Subcutaneous preadipocyte (primary cell): ENCODE data around the gene CDC42EP5. TPM values are rescaled to one million over a fixed set of nuclear protein-coding genes. Genes with fewer than 3 reads are reported as not detected.

Experiments
- small RNA-seq: library from RNA; depleted of rRNA; stranded (forward); fragments of <200 nt; gene quantifications from one replicate; pipeline ENCODE3, GENCODE V24; 2012
- total RNA-seq: library from RNA; depleted of rRNA; stranded (reverse); fragments of >200 nt; gene quantifications from 2 replicates; pipeline ENCODE4 v1.2.3, GENCODE V29; 2012

The CDC42EP5 gene, protein sequence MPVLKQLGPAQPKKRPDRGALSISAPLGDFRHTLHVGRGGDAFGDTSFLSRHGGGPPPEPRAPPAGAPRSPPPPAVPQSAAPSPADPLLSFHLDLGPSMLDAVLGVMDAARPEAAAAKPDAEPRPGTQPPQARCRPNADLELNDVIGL
- 7.6 and 18.4 TPM in 2 replicates for total RNA-seq

DNA sequence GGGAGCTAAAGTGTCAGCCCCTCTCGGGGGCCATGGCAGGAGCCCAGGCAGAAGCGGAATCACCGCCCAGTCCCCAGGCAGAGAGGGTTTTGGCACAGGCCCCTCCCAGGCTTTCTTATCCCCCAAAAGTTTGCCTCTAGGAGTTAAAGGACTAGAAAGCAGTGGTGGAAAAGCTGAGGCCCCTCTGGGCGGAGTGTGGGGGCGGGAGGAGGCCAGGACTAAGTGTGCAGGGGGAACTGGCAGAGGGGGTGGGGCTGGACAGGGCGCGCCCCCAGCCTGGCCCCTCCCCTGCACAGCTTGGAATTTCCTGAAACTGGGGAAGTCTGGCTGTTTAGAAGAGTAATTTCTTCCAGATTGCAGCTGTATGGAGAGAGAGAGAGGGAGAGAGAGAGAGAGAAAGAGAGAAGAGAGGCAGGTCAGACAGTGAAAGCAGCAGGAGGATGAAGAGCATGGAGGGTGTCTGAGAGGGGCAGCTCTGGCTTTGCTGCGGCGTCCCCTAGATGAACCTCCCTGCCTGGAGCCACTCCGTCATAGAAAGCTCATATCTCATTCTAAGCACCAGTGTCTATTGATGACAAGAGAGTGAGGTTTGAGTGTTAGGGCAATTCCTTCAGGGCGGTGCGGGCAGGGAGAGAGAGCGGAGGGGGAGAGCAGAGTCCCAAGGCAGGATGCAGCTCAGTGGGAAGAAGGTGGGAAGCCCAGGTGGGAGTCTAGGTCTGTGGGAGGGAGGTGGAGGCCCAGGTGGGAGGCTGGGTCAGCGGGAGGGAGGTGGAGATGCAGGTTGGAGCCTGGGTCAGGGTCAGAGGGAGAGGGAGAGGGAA is at the start of gene CDC42EP5:
Gene CDC42EP5 (minus strand): TSS at position 226 of the 821 bp plus-strand sequence. CDS start 7,749 bp downstream, outside the sequence.

DNA sequence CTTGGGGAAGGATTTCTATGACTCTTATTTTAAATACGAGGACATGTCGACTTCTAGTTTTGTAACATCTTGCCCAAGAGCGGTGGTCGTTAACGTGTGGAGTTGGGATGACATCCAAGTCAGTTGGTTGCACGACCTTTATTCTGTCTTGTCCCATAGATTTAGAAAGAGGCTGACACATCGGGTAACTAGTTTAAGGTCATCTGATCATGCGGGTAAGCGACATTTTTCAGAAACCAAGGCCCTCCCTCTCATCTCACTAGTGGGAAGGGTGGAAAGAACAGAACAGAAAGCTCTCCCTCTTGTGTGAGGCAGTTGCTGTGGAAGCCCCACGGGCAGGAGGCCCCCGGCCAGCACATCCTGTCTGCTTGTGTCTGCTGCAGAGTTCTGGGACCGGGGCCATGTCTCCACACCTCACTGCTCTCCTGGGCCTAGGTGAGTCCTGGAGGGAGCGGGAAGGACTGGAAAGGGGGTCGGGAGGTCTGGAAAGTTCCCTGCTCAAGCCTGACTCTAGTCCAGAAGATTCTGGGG is 29.5 kb upstream of the CDC42EP5 start, which contains the start of gene LAIR2:
Gene LAIR2 (plus strand): TSS at position 314 of the 531 bp plus-strand sequence. CDS start 88 bp downstream, at position 402.

DNA sequence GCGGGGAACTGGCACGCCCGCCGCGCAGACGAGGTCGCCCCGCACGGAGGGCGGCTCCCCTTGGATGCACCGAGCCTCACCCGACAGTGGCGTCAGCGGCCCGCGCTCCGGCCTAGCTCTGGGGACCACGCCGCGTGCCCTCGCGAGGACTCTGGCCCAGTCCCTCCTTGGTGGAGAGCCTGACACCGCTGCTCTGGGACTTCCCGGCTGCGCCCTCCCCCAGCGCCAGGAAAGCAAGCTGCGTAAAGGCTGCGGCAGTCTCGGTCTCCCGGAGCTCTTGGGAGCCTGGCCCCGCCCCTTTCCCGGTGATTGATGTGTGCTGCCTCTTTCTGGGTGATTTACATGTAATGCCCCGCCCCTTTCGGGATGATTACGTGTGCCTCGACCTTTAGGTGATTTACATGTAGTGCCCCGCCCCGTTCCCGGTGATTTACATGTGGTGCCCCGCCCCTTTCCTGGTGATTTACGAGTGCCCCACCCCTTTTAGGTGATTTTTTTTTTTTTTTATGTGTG is 9.5 kb downstream of the CDC42EP5 start, which contains the start of gene LENG9:
Gene LENG9 (minus strand): TSS at position 248 of the 513 bp plus-strand sequence. CDS start 252 bp downstream, outside the sequence.

DNA sequence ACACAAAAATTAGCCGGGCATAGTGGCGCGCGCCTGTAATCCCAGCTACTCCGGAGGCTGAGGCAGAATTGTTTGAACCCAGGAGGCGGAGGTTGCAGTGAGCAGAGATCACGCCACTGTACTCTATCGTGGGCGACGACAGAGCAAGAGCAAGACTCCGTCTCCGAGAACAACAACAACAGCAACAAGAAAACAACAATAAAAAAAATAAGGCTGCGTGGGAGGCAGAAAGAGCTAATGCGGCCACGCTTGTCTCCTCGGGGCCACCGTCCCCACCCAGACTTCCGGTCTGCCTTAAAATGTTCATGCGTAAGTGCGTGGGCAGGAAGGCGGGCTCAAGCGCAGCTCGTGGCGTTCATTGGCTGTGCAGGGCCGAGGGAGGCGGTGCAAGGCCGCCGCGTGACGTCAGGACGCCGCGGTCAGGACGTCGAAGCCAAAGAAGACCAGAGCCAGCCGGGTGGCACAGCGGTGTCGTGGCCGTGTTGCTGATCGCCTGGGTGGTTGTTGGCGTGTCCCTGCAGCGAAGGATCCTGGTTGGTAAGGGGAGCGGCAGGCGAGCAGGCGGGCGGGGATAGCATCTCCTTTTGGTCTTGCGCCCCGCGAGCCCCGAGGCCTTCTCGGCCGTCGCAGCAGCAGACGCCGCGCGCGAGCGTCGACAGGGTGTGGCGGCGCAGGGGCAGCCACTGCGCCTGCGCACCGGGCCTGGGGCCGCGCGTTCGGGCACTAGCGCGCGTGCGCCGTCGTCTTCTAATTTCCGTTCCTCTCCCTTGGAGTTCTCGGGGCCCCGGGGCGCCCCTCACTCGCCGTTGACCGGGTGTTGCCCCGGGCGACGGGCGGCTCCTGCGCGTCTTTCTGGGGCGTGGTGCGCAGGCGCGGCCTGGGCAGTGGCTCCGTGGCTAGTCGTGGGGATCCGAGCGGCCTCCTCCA is 24.1 kb downstream of the CDC42EP5 start, which contains the start of gene LENG8:
Gene LENG8 (plus strand): TSS at position 426 of the 927 bp plus-strand sequence. CDS start 2,146 bp downstream, outside the sequence.

DNA sequence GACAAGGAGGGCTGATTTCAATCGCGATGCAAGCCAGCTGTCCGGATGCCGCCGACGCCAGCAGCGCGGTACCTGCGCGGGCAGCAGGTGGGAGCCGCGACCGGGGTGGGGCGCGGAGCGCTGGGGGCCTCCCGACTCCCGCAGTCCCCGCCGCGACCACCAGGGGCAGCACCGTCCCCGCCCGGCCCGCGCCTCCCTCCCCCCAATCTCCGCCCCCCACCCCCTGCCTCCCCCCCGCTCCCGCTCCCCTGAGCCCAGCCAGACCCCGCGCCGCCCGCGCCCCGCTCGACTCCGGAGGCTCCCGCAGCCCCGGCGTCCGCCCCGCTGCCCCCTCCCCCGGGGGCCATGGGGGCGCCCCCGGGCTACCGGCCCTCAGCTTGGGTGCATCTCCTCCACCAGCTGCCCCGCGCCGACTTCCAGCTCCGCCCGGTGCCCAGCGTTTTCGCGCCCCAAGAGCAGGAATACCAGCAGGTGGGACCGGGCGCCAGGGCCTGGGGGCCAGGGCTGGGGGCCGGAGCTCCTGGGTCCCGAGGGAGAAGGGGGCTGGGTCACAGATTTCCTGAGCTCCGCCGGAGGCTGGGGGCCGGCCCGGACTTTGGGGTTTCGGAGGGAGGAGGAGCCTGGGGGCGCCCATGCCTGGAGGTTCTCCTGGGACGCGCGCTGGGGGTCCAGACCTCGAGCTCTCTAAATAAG is 57.7 kb downstream of the CDC42EP5 start, which contains the start of gene TTYH1:
Gene TTYH1 (plus strand): TSS at position 257 of the 693 bp plus-strand sequence. CDS start 89 bp downstream, at position 346.

Small RNA genes lying within 50 kb of the gene (small RNA-seq; reads per million reads assigned to genes)
- gene AC245884.3, result not detected

Other genes with a start within 250 kb of the CDC42EP5 start
- gene LILRA6, start 230.5 kb downstream of the CDC42EP5 start, total RNA-seq, result not detected in 2 replicates
- not detected in 2 replicates for gene LILRB5, start 216.0 kb downstream of the CDC42EP5 start, total RNA-seq
- not detected in 2 replicates for gene LILRB2, start 192.2 kb downstream of the CDC42EP5 start, total RNA-seq
- not detected in 2 replicates for gene LILRA5, start 160.1 kb downstream of the CDC42EP5 start, total RNA-seq
- gene LILRA4, start 134.1 kb downstream of the CDC42EP5 start, total RNA-seq, result not detected in 2 replicates
- gene LAIR1, start 108.4 kb downstream of the CDC42EP5 start, total RNA-seq, result not detected in 2 replicates
- not detected in 2 replicates for gene TTYH1, start 57.8 kb downstream of the CDC42EP5 start, total RNA-seq
- gene LENG8, start 24.1 kb downstream of the CDC42EP5 start, total RNA-seq, result 50.7 and 57.1 TPM in 2 replicates
- 4.9 and 7.3 TPM in 2 replicates for gene LENG9, start 9.5 kb downstream of the CDC42EP5 start, total RNA-seq
- not detected in 2 replicates for gene LAIR2, start 29.5 kb upstream of the CDC42EP5 start, total RNA-seq
- not detected in 2 replicates for gene LILRA2, start 100.5 kb upstream of the CDC42EP5 start, total RNA-seq
- not detected in 2 replicates for gene LILRA1, start 120.3 kb upstream of the CDC42EP5 start, total RNA-seq
- not detected in 2 replicates for gene LILRB1, start 157.2 kb upstream of the CDC42EP5 start, total RNA-seq
- gene LILRB4, start 189.7 kb upstream of the CDC42EP5 start, total RNA-seq, result not detected in 2 replicates